Measurements from ENCODE around the gene KCNJ1. TPM values are rescaled to one million over a fixed set of nuclear protein-coding genes. Genes with fewer than 3 reads are reported as not detected.

KCNJ1 gene
- total RNA-seq, 1 donor from 2014 or later: under 0.01 TPM

DNA sequence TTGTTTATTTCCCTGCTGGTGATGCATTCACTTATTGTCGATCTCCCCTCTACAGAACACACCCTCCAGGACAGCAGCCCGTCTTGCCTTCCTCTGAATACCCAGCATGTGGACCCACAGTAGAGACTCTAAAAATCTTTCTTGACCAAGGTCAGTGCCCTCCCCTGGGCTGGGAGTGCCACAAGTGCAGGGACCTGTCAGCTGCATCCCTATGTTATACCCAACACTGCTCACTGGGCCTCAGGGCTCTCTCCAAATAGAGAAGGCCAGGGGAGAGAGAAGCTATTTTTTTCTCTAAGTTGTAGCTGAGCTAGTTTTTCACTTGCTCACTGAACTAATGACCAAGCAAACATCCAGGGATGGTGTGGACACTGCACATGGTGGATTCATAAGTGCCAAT, 9.8 kb downstream of the KCNJ1 start:
- DNase-seq (ENCODE audit: low read depth) (no peak), FAIRE-seq (no peak)

DNA sequence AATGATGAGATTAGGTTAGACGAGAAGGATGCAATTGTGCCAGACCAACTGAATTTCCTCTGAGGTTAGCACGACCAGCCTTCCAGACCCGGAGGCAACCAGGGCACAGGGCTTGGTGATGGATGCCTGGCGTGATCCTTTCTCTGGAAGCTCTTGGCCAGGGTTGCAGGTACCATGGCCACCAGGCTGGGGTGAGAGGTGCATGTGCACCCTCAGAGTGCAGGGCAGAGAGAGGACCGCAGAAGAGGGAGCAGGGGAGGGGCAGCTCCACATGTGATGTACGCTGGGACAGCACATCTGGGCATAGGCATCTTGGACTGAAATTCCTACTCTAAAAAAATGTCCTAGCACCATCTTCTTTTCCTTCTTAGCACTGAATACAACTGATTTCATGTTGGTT, 10.9 kb downstream of the KCNJ1 start:
- Histone ChIP-seq H3K36me3 (ENCODE audit: control insufficient read depth, insufficient read depth, low read length) (no peaks in the 10 kb centered on the region), H3K27me3 (ENCODE audit: control insufficient read depth, insufficient read depth, low read length) (peaks cover 4% of the 10 kb centered on the region), H3K4me3 (ENCODE audit: low read depth, low read length) (no peak overlapping the region)
- TF ChIP-seq, protein P1, sequence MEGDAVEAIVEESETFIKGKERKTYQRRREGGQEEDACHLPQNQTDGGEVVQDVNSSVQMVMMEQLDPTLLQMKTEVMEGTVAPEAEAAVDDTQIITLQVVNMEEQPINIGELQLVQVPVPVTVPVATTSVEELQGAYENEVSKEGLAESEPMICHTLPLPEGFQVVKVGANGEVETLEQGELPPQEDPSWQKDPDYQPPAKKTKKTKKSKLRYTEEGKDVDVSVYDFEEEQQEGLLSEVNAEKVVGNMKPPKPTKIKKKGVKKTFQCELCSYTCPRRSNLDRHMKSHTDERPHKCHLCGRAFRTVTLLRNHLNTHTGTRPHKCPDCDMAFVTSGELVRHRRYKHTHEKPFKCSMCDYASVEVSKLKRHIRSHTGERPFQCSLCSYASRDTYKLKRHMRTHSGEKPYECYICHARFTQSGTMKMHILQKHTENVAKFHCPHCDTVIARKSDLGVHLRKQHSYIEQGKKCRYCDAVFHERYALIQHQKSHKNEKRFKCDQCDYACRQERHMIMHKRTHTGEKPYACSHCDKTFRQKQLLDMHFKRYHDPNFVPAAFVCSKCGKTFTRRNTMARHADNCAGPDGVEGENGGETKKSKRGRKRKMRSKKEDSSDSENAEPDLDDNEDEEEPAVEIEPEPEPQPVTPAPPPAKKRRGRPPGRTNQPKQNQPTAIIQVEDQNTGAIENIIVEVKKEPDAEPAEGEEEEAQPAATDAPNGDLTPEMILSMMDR (IDR thresholded peaks at IDR 0.05; ENCODE audit: insufficient read depth, low read length, severe bottlenecking): no peak
- FAIRE-seq: no peak
- no peak for DNase-seq (ENCODE audit: low read depth)

More for the DNA sequence above, 9.8 kb downstream of the KCNJ1 start:
- Histone ChIP-seq H3K27me3 (ENCODE audit: control insufficient read depth, insufficient read depth, low read length) (peaks cover 4% of the 10 kb centered on the region), H3K4me3 (ENCODE audit: low read depth, low read length) (no peak overlapping the region), H3K36me3 (ENCODE audit: control insufficient read depth, insufficient read depth, low read length) (no peaks in the 10 kb centered on the region)
- TF ChIP-seq, protein P1 (IDR thresholded peaks at IDR 0.05; ENCODE audit: insufficient read depth, low read length, severe bottlenecking): no peak

DNA sequence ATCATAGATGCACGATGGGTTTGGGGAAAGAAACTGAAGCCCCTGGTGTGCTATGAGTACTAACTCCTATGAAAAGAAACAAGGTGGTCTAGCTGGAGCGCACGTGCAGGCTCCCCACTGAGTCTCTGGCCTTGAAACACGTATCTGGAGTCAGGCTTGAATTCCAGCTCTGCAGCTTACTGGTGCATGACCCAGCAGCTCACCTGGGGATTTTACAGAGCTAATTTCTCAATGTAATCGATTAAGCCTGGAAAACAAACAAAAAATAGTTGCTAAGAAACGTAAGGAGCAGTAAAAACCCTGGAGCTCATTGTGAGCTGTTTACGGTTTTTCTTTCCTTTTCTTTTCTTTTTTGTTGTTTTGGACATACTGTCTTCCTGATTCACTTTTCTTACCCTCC, 12.3 kb downstream of the KCNJ1 start:
- TF ChIP-seq, protein P1 (IDR thresholded peaks at IDR 0.05; ENCODE audit: insufficient read depth, low read length, severe bottlenecking): no peak
- peaks cover 4% of the 10 kb centered on the region for H3K27me3 ChIP-seq (ENCODE audit: control insufficient read depth, insufficient read depth, low read length)
- no peak for DNase-seq (ENCODE audit: low read depth)
- H3K36me3 ChIP-seq (ENCODE audit: control insufficient read depth, insufficient read depth, low read length): no peaks in the 10 kb centered on the region
- H3K4me3 ChIP-seq (ENCODE audit: low read depth, low read length): no peak overlapping the region
- no peak for FAIRE-seq

DNA sequence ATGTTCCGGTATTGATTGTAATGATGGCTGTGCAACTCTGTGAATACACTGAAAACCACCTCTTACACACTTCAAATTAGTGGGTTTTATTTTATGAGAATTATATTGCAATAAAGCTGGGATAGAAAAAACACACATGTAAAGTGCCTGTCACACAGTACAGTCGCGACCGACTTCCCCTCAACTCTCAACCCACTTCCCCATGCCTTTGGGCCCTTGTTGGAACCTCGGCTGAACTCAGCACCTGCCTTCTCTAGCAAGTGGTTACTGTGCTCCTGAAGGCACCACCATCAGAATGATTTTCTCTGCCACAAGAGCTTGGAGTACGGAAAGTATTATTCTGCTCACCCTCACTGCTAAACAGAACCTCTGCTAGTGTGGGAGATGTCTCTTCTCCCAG, 13.5 kb downstream of the KCNJ1 start:
- FAIRE-seq (no peak), DNase-seq (ENCODE audit: low read depth) (no peak)
- H3K27me3 ChIP-seq (ENCODE audit: control insufficient read depth, insufficient read depth, low read length): peaks cover 4% of the 10 kb centered on the region
- H3K36me3 ChIP-seq (ENCODE audit: control insufficient read depth, insufficient read depth, low read length): no peaks in the 10 kb centered on the region
- no peak overlapping the region for H3K4me3 ChIP-seq (ENCODE audit: low read depth, low read length)
- TF ChIP-seq, protein P1 (IDR thresholded peaks at IDR 0.05; ENCODE audit: insufficient read depth, low read length, severe bottlenecking): no peak

DNA sequence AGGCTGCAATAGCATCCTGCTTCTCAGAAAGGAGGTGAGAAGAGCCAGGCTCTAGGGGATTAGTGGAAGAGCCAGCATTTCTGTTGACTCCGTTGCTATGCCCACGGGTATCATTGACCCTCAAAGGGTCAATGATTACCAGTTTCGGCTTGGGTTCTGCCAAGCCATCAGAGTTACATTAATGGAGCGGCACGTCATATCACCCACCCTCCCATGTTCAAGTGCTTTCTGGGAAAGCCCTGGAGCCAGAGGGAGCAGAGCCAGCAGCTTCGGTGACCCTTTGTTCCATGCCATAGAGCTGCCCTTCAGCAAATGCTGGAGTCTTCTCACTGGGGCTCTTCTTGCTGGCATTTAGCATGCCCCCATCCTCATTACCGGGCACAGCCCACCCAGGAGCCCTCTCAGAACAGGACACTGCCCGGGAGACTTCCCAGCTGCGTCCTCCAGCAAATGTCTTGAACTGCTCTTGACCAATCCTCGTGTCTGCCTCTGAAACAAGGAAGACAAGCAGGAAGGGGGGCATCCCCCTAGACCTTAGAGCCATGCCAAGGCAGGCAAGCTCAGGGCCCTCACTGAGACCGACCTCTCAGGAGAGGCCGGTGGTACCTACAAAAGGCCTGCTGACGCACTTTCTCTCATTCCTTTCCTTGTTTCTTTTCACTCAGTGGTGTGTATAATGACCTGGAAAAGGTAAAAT, 14.6 kb downstream of the KCNJ1 start:
- Histone ChIP-seq H3K27me3 (ENCODE audit: control insufficient read depth, insufficient read depth, low read length) (peaks cover 4% of the 10 kb centered on the region), H3K36me3 (ENCODE audit: control insufficient read depth, insufficient read depth, low read length) (no peaks in the 10 kb centered on the region), H3K4me3 (ENCODE audit: low read depth, low read length) (no peak overlapping the region)
- TF ChIP-seq, protein P1 (IDR thresholded peaks at IDR 0.05; ENCODE audit: insufficient read depth, low read length, severe bottlenecking): no peak
- FAIRE-seq (no peak), DNase-seq (ENCODE audit: low read depth) (no peak)

Data from bronchial epithelial cell (primary cell).